Hepatocyte (in vitro differentiated cells): ENCODE data around the gene CORO1C.

Source experiments
- CTCF ChIP-seq: fragments of 200-600 bp; sonication (generic); IDR thresholded peaks from 2 replicates; pipeline ENCODE4 v1.5.1; 2016; ENCODE audit warnings: antibody characterized with exemption, mild to moderate bottlenecking; ENCODE audit not compliant: poor library complexity
- EZH2 ChIP-seq: fragments of 200-600 bp; sonication (generic); IDR thresholded peaks from 2 replicates; pipeline ENCODE4 v1.6.1; 2016; ENCODE audit warnings: antibody characterized with exemption, mild to moderate bottlenecking, borderline replicate concordance

GRCh38 chr12:108629151-108629550 lies 102.2 kb downstream of the CORO1C start:
- no peak for TF ChIP-seq CTCF
- no peak for TF ChIP-seq EZH2
